GM18526 (cell line): ENCODE measurements around the gene ARL14EP.

ENCODE experiments used
- POLR2A ChIP-seq: IDR thresholded peaks from 3 replicates; pipeline ENCODE4 v1.6.1; 2011; ENCODE audit not compliant: insufficient read length; ENCODE audit errors: extremely low read depth

The ARL14EP gene

GRCh38 chr11:30317030-30317429 lies 5.9 kb upstream of the ARL14EP start:
- TF ChIP-seq POLR2A, result no peak

- TF ChIP-seq POLR2A, result no peak
Observed at GRCh38 chr11:30321321-30321720, 1.6 kb upstream of the ARL14EP start.

- no peak for TF ChIP-seq POLR2A
Observed at GRCh38 chr11:30322191-30322590, 713 bp upstream of the ARL14EP start.

- TF ChIP-seq POLR2A, result no peak
Observed at GRCh38 chr11:30326114-30326778, 3.3 kb downstream of the ARL14EP start.

GRCh38 chr11:30326906-30327305 lies 4.0 kb downstream of the ARL14EP start:
- TF ChIP-seq POLR2A, result no peak

GRCh38 chr11:30328681-30329080 lies 5.8 kb downstream of the ARL14EP start:
- no peak for TF ChIP-seq POLR2A

- no peak for TF ChIP-seq POLR2A
Observed at GRCh38 chr11:30329150-30329940, 6.4 kb downstream of the ARL14EP start.

- no peak for TF ChIP-seq POLR2A
Observed at GRCh38 chr11:30333405-30333804, 10.5 kb downstream of the ARL14EP start.

GRCh38 chr11:30342736-30343166 lies 19.8 kb downstream of the ARL14EP start:
- TF ChIP-seq POLR2A, result no peak

GRCh38 chr11:30344085-30344484 lies 21.2 kb downstream of the ARL14EP start:
- no peak for TF ChIP-seq POLR2A

- no peak for TF ChIP-seq POLR2A
Observed at GRCh38 chr11:30345644-30346043, 22.7 kb downstream of the ARL14EP start.

GRCh38 chr11:30346068-30346688 lies 23.3 kb downstream of the ARL14EP start:
- no peak for TF ChIP-seq POLR2A

GRCh38 chr11:30348035-30348434 lies 25.1 kb downstream of the ARL14EP start:
- no peak for TF ChIP-seq POLR2A

- no peak for TF ChIP-seq POLR2A
Observed at GRCh38 chr11:30349885-30350284, 27.0 kb downstream of the ARL14EP start.

GRCh38 chr11:30350384-30350783 lies 27.5 kb downstream of the ARL14EP start:
- no peak for TF ChIP-seq POLR2A

GRCh38 chr11:30351061-30351460 lies 28.2 kb downstream of the ARL14EP start:
- no peak for TF ChIP-seq POLR2A
